GM21576 (cell line): ENCODE measurements around the gene NTN3.

ENCODE experiments used
- ATAC-seq: cut with Tn5 transposase; IDR thresholded peaks from one replicate; pipeline ENCODE4 v1.9.1; 2021; ENCODE audit warnings: mild to moderate bottlenecking, moderate library complexity; ENCODE audit not compliant: unreplicated experiment

The NTN3 gene

GRCh38 chr16:2512735-2513404, 41.8 kb downstream of the NTN3 start:
- ATAC-seq: no peak

DNA sequence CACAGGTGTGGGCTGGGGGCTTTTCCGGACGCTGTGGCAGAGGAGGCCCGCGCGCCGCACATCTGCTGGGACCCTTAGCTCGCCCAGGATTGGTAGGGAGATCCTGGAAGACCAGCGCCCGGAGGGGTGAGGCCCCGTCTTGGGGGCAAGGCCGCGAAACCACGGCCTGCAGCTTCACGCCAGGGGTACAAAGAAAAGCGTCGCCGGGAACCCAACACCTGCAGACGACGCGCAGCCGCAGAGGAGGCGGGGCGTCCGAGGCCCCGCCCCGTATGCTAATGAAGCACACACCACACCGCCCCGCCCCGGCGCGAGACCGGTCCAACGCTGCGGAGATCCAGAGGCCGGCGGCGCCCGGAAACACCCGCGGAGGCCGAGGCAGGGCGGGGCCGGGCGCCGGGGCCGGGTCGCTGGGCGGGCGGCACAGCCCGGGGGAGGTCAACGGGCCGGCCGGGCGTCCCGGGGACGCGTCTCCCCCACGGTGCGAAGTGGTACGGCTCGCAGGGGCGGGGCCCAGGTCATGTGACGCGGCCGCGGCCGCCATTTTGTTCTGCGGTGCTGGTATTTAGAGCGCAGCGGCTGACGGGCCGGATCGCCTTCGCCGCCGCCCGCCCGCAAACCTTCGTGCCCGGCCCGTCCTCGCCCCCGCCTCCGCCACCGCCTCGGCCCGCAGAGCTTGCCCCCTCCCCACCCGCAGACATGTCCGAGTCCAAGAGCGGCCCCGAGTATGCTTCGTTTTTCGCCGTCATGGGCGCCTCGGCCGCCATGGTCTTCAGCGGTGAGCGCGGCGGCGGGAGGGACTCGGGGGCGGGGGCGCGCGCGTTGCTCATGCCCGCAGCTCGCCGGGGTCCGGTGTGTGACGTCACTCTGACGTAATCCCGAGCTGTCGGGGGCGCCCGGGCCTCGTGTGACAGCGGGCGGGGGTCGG, 42.6 kb downstream of the NTN3 start, which contains the start of gene ATP6V0C:
TSS of gene ATP6V0C (plus strand) at position 548 of the 928 bp plus-strand sequence. CDS start at position 700, 152 bp downstream.
- ATAC-seq: peak; percentile 60

GRCh38 chr16:2514333-2515179, 43.5 kb downstream of the NTN3 start:
- ATAC-seq: no peak

- ATAC-seq: no peak
Observed at GRCh38 chr16:2515180-2515851, 44.2 kb downstream of the NTN3 start.

- ATAC-seq: no peak
Observed at GRCh38 chr16:2516391-2517240, 45.5 kb downstream of the NTN3 start.

- no peak for ATAC-seq
Observed at GRCh38 chr16:2517954-2518605, 47.0 kb downstream of the NTN3 start.

GRCh38 chr16:2518823-2519710, 48.0 kb downstream of the NTN3 start:
- no peak for ATAC-seq

- no peak for ATAC-seq
Observed at GRCh38 chr16:2519711-2520080, 48.6 kb downstream of the NTN3 start.

- no peak for ATAC-seq
Observed at GRCh38 chr16:2520097-2520783, 49.1 kb downstream of the NTN3 start, which contains the start of gene AMDHD2. TSS of gene AMDHD2 (plus strand) at chr16:2520371. CDS start at chr16:2520459, 88 bp downstream.

DNA sequence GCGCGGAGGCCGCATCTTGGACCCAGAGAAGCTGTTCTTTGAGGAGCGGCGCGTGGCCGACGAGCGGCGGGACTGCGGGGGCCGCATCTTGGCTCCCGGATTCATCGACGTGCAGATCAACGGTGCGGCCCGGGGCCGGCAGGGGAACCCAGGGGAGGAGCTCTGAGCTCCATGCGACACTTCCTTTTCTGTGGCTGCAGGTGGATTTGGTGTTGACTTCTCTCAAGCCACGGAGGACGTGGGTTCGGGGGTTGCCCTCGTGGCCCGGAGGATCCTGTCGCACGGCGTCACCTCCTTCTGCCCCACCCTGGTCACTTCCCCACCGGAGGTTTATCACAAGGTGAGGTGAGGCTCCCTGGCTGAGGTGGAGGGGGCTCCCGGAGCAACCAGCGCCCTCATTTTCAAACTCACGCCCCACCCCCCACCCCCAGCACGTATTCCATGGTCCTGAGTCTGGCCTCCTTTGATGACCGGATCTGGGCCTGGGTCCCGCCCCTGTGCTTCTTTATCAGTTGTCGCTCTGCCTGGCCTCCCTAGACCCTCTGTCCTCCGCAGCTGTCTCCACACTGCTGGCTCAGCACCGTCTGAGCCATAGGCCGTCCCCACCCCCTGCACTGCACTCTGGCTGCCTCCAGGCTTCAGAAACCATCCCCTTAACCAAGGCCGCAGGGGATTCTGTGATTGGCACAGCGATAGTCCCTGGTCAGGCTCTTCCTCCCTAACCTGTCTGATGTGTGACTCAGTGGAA, 49.9 kb downstream of the NTN3 start:
- no peak for ATAC-seq
